ENCODE measurements around the gene KCNK7. TPM values are rescaled to one million over a fixed set of nuclear protein-coding genes. Genes with fewer than 3 reads are reported as not detected.

KCNK7 gene
- total RNA-seq, 1 donor from 2014 or later = 0.84 TPM

DNA sequence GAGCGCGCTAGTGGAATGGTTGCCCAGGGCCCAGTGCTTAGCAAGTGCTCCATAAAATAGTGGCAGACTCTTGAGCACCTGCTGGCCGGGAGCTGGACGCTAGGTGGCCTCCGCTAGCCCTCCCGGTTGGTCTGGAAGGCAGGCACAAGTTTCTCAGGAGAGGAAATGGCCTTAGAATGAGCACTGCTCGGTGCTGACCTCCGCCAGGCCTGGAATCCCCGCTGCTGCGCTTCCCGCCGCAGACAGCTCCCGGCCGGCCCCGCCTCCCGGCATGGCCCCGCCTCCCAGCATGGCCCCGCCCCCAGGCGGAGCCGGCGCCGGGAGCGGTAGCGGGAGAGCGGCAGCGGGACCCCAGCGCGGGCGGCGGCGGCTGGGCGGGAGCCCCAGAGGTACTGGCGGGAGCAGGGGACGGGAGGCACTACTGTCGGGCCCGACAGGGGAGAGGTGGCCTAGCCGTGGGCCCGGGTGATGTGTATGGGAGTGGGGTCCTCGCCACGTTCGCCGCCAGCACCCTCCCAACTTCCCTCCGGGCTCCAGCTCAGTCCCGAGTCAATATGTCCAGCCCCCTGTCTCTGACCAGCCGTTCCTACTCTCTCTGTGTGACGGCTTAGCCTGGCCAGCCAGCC lies 42.3 kb upstream of the KCNK7 start, which contains the start of gene SIPA1:
SIPA1 (plus strand) TSS at position 308 of the 626 bp plus-strand sequence. CDS start 2,821 bp downstream, outside the sequence.
- Mint-ChIP-seq H3K4me3 (ENCODE audit: unreplicated experiment) (peak within 1 kb of the TSS; percentile 87), H3K36me3 (ENCODE audit: low read depth, unreplicated experiment) (peaks cover 11% of the 10 kb centered on the region), H3K9me3 (ENCODE audit: unreplicated experiment) (no peaks in the 10 kb centered on the region), H3K27ac (ENCODE audit: unreplicated experiment) (peak within 1 kb of the TSS; percentile 72), H3K27me3 (ENCODE audit: low read depth, unreplicated experiment) (no peaks in the 10 kb centered on the region), H3K4me1 (ENCODE audit: low read depth, unreplicated experiment) (peaks cover 6% of the 10 kb centered on the region)
- DNase-seq (ENCODE audit: low read depth) (peak; percentile 80), FAIRE-seq (no peak)
- Histone ChIP-seq H3K4me3 (ENCODE audit: insufficient read depth, low read depth, low read length) (peak within 1 kb of the TSS; percentile 76), H3K9ac (ENCODE audit: low read length) (peak within 1 kb of the TSS; percentile 86), H3K4me1 (ENCODE audit: insufficient read depth, low read length) (peaks cover 23% of the 10 kb centered on the region), H3K27me3 (ENCODE audit: insufficient read depth, low read length) (no peaks in the 10 kb centered on the region), H3K9me3 (ENCODE audit: insufficient read depth, low read depth, low read length) (no peaks in the 10 kb centered on the region), H4K20me1 (ENCODE audit: insufficient read depth, low read length) (peaks cover 41% of the 10 kb centered on the region), H3K4me2 (ENCODE audit: low read length) (peak within 1 kb of the TSS; percentile 98), H3K79me2 (ENCODE audit: insufficient read depth, low read length) (peaks cover 21% of the 10 kb centered on the region), H3K36me3 (ENCODE audit: insufficient read depth, low read length) (peaks cover 15% of the 10 kb centered on the region), H2AFZ (ENCODE audit: low read depth, low read length) (peak within 1 kb of the TSS; percentile 73), H3K27ac (ENCODE audit: low read depth, low read length) (peak within 1 kb of the TSS; percentile 62)
- TF ChIP-seq, protein P1, sequence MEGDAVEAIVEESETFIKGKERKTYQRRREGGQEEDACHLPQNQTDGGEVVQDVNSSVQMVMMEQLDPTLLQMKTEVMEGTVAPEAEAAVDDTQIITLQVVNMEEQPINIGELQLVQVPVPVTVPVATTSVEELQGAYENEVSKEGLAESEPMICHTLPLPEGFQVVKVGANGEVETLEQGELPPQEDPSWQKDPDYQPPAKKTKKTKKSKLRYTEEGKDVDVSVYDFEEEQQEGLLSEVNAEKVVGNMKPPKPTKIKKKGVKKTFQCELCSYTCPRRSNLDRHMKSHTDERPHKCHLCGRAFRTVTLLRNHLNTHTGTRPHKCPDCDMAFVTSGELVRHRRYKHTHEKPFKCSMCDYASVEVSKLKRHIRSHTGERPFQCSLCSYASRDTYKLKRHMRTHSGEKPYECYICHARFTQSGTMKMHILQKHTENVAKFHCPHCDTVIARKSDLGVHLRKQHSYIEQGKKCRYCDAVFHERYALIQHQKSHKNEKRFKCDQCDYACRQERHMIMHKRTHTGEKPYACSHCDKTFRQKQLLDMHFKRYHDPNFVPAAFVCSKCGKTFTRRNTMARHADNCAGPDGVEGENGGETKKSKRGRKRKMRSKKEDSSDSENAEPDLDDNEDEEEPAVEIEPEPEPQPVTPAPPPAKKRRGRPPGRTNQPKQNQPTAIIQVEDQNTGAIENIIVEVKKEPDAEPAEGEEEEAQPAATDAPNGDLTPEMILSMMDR (IDR thresholded peaks at IDR 0.05; ENCODE audit: insufficient read depth, low read depth, low read length) = peak; percentile 40
- no peak for TF ChIP-seq EZH2 (IDR thresholded peaks at IDR 0.05; ENCODE audit: insufficient read depth, low read length)

DNA sequence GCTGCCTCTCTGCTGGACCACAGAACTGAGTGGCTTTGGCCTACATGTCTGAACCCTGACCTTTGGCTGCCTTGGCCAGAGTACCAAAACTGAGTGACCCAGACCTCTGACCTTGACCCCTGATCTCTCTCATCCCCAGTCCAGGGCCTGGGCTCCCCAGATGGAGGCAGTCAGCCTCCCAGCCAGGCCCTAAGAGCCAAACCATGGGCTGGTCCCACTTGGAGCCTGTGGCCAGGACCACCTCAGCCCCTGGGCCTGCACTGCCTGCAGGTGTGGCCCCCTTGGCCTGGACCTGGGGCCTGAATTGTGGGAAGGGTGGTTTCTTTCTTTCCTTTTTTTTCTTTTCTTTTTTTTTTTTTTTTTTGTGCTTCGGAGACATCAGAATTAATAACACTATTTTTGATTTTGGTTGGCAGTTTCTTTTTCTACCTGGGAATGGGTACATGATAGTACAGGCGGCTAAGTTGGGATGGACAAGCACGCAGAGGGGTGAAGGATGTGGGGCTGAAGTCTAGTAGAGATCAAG lies 41.5 kb upstream of the KCNK7 start:
- Histone ChIP-seq H2AFZ (ENCODE audit: low read depth, low read length) (no peak overlapping the region), H3K27me3 (ENCODE audit: insufficient read depth, low read length) (no peaks in the 10 kb centered on the region), H3K27ac (ENCODE audit: low read depth, low read length) (no peak overlapping the region), H3K4me3 (ENCODE audit: insufficient read depth, low read depth, low read length) (no peak overlapping the region), H3K9me3 (ENCODE audit: insufficient read depth, low read depth, low read length) (no peaks in the 10 kb centered on the region), H3K9ac (ENCODE audit: low read length) (peak overlapping the region; percentile 86), H3K79me2 (ENCODE audit: insufficient read depth, low read length) (peaks cover 21% of the 10 kb centered on the region), H3K4me2 (ENCODE audit: low read length) (peak overlapping the region; percentile 98), H3K4me1 (ENCODE audit: insufficient read depth, low read length) (peaks cover 18% of the 10 kb centered on the region), H3K36me3 (ENCODE audit: insufficient read depth, low read length) (peaks cover 15% of the 10 kb centered on the region), H4K20me1 (ENCODE audit: insufficient read depth, low read length) (peaks cover 41% of the 10 kb centered on the region)
- FAIRE-seq (no peak), DNase-seq (ENCODE audit: low read depth) (no peak)
- TF ChIP-seq, protein P1 (IDR thresholded peaks at IDR 0.05; ENCODE audit: insufficient read depth, low read depth, low read length) = no peak
- no peak for TF ChIP-seq EZH2 (IDR thresholded peaks at IDR 0.05; ENCODE audit: insufficient read depth, low read length)
- Mint-ChIP-seq H3K9me3 (ENCODE audit: unreplicated experiment) (no peaks in the 10 kb centered on the region), H3K27ac (ENCODE audit: unreplicated experiment) (no peak overlapping the region), H3K4me1 (ENCODE audit: low read depth, unreplicated experiment) (peaks cover 6% of the 10 kb centered on the region), H3K27me3 (ENCODE audit: low read depth, unreplicated experiment) (no peaks in the 10 kb centered on the region), H3K36me3 (ENCODE audit: low read depth, unreplicated experiment) (peaks cover 11% of the 10 kb centered on the region), H3K4me3 (ENCODE audit: unreplicated experiment) (peak overlapping the region; percentile 64)

Data from astrocyte (in vitro differentiated cells and primary cell).